HepG2 (cell line): ENCODE results near the gene LEMD2. TPM values are rescaled to one million over a fixed set of nuclear protein-coding genes. Genes with fewer than 3 reads are reported as not detected.

Experiments used
- AHDC1 ChIP-seq: sonication (generic); formaldehyde crosslinking; IDR thresholded peaks from 2 replicates; pipeline ENCODE4 v1.5.1; 2020; ENCODE audit warnings: mild to moderate bottlenecking, missing genetic modification reagents, borderline replicate concordance
- BCLAF1 ChIP-seq: fragments of 450-650 bp; IDR thresholded peaks from 2 replicates; pipeline ENCODE4 v1.6.1; 2017; ENCODE audit warnings: mild to moderate bottlenecking
- FOXO1 ChIP-seq: sonication (generic); formaldehyde crosslinking; IDR thresholded peaks from 2 replicates; pipeline ENCODE4 v1.4.0; 2020; ENCODE audit warnings: missing genetic modification reagents
- KMT2B ChIP-seq: IDR thresholded peaks from 2 replicates; pipeline ENCODE4 v1.6.1; 2016; ENCODE audit warnings: missing genetic modification reagents, missing compliant biosample characterization
- MYC ChIP-seq: sonication (generic); formaldehyde crosslinking; IDR thresholded peaks from 2 replicates; pipeline ENCODE4 v1.9.0; 2021; ENCODE audit warnings: missing genetic modification reagents, borderline replicate concordance
- NCOA2 ChIP-seq: sonication (generic); formaldehyde crosslinking; IDR thresholded peaks from 2 replicates; pipeline ENCODE4 v1.8.0; 2022; ENCODE audit warnings: inconsistent platforms
- ZEB1 ChIP-seq: IDR thresholded peaks from 2 replicates; pipeline ENCODE4 v1.6.1; 2012; ENCODE audit warnings: mild to moderate bottlenecking, low read depth, inconsistent platforms; ENCODE audit not compliant: insufficient replicate concordance
- ZNF331 ChIP-seq: sonication (generic); formaldehyde crosslinking; IDR thresholded peaks from 2 replicates; pipeline ENCODE4 v1.4.0; 2020; ENCODE audit warnings: missing genetic modification reagents
- ZNF841 ChIP-seq: sonication (generic); formaldehyde crosslinking; IDR thresholded peaks from 2 replicates; pipeline ENCODE4 v1.8.1; 2023; ENCODE audit warnings: missing genetic modification reagents, borderline replicate concordance
- polyA plus RNA-seq, 8 experiments: library from polyadenylated mRNA; depleted of rRNA in 3 of 8; stranded (reverse) in 7 of 8; unstranded in 1 of 8; fragments of >200 nt; fragmentation: Illumina TruSeq in 4 of 8; extraction: Trizol in 4 of 8; gene quantifications; 2 replicates each; pipeline versions ENCODE4 v1.2.1 to v1.2.3, GENCODE V29; 2011 to 2016; ENCODE audit warnings: low read depth in 4 of 8, missing spikeins in 1 of 8, mixed read lengths in 1 of 8; ENCODE audit not compliant: insufficient read depth in 1 of 8
- total RNA-seq, 5 experiments: library from RNA; depleted of rRNA; stranded (reverse); fragments of >200 nt; fragmentation: Illumina TruSeq; extraction: Trizol; gene quantifications; 2 replicates each; pipeline ENCODE4 v1.2.3, GENCODE V29; 2016; ENCODE audit warnings: low read depth in 1 of 5
- TF ChIP-seq, protein P1 (sequence below): sonication (generic); formaldehyde crosslinking; IDR thresholded peaks from 2 replicates; pipeline ENCODE4 v1.4.0; 2020; ENCODE audit warnings: missing genetic modification reagents
- TF ChIP-seq, protein P2 (sequence below): sonication (generic); formaldehyde crosslinking; IDR thresholded peaks from 2 replicates; pipeline ENCODE4 v1.5.1; 2020; ENCODE audit warnings: missing genetic modification reagents, mild to moderate bottlenecking, borderline replicate concordance

LEMD2 gene
- total and polyA plus RNA-seq, 2 of the 13 experiments (the other 11 are each of a cell fraction or from before 2014, with no cell fraction given), result 45.2 to 62.9 TPM

- TF ChIP-seq AHDC1, result no peak
- no peak for TF ChIP-seq MYC (CRISPR knock-in tag)
- no peak for TF ChIP-seq KMT2B (CRISPR knock-in tag)
- peak; percentile 43; the same call in 1 of the 2 replicates for TF ChIP-seq ZNF331 (CRISPR knock-in tag)
- TF ChIP-seq ZEB1, result no peak
- no peak for TF ChIP-seq ZNF841 (CRISPR knock-in tag)
- TF ChIP-seq BCLAF1, result no peak
- TF ChIP-seq NCOA2 (CRISPR knock-in tag), result no peak
- TF ChIP-seq FOXO1 (CRISPR knock-in tag), result no peak
- TF ChIP-seq, protein P1, sequence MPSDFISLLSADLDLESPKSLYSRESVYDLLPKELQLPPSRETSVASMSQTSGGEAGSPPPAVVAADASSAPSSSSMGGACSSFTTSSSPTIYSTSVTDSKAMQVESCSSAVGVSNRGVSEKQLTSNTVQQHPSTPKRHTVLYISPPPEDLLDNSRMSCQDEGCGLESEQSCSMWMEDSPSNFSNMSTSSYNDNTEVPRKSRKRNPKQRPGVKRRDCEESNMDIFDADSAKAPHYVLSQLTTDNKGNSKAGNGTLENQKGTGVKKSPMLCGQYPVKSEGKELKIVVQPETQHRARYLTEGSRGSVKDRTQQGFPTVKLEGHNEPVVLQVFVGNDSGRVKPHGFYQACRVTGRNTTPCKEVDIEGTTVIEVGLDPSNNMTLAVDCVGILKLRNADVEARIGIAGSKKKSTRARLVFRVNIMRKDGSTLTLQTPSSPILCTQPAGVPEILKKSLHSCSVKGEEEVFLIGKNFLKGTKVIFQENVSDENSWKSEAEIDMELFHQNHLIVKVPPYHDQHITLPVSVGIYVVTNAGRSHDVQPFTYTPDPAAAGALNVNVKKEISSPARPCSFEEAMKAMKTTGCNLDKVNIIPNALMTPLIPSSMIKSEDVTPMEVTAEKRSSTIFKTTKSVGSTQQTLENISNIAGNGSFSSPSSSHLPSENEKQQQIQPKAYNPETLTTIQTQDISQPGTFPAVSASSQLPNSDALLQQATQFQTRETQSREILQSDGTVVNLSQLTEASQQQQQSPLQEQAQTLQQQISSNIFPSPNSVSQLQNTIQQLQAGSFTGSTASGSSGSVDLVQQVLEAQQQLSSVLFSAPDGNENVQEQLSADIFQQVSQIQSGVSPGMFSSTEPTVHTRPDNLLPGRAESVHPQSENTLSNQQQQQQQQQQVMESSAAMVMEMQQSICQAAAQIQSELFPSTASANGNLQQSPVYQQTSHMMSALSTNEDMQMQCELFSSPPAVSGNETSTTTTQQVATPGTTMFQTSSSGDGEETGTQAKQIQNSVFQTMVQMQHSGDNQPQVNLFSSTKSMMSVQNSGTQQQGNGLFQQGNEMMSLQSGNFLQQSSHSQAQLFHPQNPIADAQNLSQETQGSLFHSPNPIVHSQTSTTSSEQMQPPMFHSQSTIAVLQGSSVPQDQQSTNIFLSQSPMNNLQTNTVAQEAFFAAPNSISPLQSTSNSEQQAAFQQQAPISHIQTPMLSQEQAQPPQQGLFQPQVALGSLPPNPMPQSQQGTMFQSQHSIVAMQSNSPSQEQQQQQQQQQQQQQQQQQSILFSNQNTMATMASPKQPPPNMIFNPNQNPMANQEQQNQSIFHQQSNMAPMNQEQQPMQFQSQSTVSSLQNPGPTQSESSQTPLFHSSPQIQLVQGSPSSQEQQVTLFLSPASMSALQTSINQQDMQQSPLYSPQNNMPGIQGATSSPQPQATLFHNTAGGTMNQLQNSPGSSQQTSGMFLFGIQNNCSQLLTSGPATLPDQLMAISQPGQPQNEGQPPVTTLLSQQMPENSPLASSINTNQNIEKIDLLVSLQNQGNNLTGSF (CRISPR knock-in tag), result no peak
- TF ChIP-seq, protein P2, sequence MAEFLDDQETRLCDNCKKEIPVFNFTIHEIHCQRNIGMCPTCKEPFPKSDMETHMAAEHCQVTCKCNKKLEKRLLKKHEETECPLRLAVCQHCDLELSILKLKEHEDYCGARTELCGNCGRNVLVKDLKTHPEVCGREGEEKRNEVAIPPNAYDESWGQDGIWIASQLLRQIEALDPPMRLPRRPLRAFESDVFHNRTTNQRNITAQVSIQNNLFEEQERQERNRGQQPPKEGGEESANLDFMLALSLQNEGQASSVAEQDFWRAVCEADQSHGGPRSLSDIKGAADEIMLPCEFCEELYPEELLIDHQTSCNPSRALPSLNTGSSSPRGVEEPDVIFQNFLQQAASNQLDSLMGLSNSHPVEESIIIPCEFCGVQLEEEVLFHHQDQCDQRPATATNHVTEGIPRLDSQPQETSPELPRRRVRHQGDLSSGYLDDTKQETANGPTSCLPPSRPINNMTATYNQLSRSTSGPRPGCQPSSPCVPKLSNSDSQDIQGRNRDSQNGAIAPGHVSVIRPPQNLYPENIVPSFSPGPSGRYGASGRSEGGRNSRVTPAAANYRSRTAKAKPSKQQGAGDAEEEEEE (CRISPR knock-in tag), result no peak
Measured at GRCh38 chr6:33740204-33740608, 48.7 kb downstream of the LEMD2 start (continued).
